Activated CD4-positive, CD25-positive, alpha-beta regulatory T cell treated with anti-CD3 and anti-CD28 coated beads, Interleukin-2, amount 50 U/mL, for 16 hours (primary cell): Measurements from ENCODE around the gene SLC7A5.
"Not testable (repeated sequence)": the region's sequence is repeated elsewhere in the genome, so short reads cannot be mapped to it uniquely, and the experiment has no call there.

ENCODE experiments used
- DNase-seq: peaks from one replicate; pipeline ENCODE4 v3.0.0-alpha.2; 2020; ENCODE audit warnings: low read depth, low spot score

The SLC7A5 gene

DNA sequence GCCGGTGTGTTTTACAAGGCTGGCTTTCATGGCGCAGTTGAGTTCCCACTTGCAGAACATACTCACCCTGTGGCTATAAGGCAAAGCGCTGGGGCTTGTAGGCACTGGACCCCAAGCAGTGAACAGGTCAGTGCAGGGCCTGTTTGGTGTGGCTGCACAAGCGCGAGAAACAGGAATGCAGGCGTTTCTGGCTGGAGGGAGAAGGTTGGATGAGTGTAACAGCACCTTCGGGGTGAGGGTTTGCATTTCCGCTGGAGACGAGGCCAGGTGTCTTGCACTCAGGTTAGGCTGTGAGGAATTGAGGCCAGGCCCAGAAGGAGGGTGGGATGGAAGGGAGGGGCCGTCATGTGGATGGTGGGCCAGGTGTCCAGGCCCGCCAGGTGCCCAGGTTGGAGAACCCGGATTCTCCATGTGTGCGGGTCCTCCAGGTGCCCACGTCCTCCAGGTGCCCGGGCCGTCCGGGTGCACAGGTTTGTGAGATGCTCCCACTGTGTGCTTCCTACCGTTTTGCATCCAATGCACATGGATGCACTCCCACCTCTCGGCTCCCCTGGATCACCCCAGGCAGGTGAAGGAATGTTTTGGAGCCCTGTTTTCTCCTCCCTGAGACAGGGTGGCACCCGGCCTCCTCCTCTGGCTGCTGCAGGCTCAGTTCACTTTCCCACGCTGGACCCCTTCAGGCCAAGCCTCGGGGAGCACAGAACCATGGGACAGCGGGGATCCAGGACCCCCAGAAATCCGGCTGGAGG is 46.0 kb downstream of the SLC7A5 start:
- DNase-seq = no peak

DNA sequence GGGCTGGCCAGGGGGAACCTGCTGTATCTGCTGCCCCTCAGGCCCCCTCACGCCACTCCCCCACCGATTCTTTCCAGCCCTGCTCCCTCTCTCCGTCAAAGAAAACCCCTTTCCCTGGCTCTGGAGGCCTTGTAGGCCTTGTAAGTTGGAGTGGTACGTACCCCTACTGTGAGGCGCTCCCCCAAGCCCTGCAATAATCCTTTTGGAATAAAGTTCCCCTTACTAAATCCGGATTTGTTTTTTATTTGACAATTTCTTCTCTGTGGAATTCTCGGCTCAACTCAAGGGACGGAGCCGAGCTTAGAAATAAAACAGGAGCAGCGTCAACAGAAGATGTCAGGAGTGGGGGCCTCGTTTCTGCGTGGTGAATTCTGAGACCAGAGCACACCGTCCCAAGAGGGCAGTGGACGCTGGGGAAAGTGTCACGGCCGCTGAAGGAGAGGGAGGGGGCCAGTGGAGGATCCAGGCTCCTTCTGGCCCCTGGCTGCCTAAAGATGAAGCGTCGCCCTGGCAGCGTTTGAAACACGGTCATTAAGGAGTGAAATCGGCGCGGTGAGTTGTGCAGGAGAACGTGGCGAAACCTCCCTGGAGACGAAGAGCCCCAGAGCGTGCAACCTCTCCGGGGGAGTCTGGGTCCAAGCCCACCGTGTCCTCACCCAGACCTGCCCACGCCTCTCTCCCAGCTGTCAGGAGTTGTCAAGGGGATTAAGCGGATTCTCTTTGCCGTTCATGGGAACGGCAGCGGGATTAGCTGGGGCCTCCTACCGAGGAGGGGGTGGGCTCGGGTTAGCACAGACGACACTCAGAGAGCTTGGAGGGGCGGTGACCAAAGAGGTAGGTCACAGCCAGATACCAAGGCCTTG is 47.0 kb downstream of the SLC7A5 start:
- no peak for DNase-seq

DNA sequence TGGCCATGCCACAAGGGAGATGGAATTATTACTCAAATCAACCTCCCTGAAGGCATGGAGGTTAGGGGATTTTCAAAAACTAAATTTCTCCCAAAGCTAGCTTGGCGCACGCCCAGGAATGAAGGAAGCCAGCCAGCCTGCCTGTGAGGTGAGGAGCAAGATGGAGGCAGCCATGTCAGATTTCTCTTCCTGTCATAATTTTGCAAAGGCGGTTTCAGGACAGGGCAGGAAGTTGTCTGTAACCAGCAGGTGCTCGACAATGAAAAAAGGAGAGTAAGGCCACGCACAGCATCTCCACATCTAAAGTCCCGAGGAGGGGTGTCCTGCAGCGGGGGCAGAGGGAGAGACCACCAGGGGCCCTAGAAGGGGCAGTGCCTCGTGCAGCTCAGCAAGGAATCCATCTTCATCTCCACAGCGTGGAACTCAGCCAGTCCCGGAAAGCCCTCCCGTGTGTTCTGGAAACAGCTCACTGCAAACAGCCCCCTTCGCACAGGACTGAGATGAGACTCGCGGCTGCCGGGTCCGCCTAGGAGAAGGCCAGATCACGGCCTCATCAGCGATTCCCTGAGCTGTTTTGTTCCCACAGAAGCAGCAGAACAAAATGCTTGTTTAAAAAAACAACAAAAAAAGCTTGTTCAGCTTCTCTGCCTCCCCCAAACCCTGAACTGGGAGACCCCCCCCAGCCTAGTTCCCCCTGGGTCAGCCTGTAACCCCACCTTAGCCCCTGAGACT is 47.8 kb downstream of the SLC7A5 start:
- DNase-seq = no peak

DNA sequence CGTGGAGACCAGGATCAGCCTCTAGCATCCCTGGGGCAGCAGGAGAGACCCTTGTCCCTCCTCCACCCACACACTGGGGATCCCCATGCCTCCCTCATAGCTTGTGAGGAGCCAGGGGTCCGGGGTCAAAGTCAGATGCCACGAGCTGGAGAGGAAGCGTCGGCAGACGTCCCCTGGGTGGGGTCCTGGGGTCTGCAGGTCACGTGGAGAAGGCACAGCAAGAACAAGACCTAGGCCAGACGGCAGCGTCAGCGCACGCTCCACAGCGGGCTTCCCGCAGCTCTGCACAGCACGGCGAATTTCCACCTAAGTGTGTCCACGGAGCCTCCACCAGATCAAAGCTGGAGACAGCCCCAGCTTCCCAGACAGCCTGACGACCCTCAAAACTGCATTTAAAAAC is 49.3 kb downstream of the SLC7A5 start:
- no peak for DNase-seq

DNA sequence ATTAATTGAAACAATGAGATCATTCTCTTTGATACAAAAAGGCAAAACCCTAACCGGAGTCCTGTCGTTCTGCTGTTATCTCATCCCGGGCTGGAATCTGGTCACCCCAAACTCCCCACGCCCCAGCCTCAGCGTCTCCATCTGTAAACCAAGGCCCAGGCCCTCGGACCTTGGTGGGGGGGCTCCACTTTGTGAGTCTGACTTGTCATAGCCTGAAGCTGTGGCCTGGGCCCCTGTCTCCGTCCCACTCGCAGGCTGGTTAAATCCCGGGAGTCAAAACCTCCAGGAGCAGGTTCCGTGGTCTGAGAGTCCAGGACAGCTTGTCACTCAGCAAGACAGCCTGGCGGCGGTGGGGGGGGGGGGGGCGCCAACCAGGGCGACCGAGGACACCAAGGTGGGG is 50.0 kb downstream of the SLC7A5 start:
- no peak for DNase-seq

DNA sequence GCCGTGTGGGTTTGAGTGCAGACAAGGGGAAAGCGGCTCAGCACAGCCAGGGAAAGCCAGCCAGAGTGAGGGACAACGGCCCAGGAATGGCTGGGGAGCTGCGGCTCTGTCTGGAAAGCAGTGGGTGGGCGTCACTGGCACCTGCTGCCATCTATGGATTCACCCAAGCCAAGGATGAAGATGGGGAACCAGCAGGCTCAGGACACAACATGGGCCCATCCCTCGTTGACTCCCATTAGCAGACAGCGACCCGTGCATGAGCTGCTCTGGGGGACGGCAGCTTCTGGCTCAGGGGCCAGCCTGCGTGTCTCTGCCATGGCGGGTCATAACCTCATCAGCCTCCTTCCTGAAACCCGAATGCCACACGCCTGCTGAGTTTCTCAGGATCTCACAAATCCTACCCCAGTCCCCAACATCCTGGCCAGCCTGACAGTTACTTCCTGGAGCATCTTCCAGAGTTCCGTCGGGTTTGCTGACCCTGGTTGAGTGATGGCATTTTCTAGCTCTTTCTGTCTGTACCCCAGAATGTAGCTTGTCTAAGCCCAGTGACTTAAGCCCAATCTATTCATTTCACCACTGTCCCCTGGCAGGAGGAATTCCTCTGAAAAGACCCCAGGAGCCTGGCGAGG is 50.7 kb downstream of the SLC7A5 start:
- DNase-seq = no peak

DNA sequence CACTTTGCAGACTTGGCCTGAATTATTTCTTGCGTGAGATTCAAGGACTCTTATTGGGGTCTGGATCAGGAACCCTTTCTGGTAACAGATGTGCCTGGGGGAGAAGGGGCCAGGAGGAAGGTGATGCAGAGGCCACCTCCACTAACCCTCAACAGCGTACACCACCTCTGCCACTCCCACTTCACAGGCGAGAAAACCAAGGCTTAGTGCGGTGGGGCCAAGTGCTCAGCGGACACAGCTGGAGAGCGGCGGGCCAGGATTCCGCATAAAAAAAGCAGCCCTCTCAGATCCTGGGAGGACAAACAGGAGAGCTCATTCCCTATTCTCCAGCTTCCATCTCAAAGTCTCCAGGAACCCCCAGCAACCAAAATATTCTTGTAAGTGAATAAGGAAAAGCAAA is 51.4 kb downstream of the SLC7A5 start:
- DNase-seq = no peak

DNA sequence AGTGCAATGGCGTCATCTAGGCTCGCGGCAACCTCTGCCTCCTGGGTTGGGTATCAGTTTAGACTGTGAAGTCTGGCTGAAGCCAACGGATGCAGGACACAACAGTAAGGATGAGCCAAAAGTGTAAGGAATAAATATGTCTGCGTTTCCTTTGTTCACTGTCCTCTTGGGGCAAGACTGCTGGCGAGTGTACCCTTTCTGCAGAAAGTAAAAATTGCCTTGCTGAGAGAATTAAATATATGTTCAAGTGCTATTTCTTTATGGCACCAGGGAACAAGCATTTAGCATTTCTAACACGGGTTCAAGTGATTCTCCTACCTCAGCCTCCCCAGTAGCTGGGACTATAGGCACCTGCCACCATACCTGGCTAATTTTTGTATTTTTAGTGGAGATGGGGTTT is 51.9 kb downstream of the SLC7A5 start:
- DNase-seq = not testable (repeated sequence)

DNA sequence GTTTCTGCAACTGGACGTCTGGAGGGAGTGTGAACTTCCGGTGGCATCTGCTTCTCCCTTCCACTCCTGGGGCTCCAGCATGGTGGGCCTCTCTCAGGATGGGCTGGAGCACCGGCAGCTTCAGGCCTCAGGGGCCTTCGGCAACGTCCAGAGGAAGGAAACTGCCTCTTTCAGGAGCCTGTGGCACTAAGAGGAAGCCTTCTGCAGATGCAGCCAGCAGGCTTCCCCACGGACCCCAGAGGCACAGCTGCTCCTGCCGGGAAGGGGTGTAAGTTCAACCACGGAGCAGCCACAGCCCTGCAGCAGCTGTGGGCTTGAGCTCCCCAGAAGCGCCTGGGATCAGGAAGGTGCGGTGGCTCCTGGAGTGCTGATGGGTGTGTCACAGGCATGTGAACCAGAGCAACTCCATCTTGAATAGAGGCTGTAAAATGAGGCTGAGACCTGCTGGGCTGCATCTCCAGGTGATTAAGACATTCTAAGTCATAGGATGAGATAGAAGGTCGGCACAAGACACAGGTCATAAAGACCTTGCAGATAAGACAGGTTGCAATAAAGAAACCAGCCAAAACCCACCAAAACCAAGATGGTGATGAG is 52.7 kb downstream of the SLC7A5 start:
- no peak for DNase-seq

DNA sequence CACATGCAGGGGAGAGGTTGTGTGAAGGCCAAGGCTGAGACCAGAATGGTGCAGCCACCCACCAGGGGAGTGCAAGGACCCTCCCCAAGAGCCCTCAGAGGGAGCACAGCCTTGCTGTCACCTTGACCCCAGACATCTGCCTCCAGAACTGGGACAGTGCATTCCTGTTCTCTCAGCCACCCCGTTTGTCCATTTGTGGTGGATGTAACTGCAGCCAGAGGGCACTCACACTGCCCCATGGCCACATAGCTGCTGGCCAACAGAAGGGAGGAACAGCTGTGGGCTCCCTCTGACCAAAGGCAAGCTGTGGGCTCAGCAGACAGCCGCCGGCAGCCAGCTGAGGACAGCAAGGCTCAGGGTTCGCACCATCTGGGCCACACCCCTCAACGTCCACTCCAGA is 53.7 kb downstream of the SLC7A5 start:
- DNase-seq = no peak

DNA sequence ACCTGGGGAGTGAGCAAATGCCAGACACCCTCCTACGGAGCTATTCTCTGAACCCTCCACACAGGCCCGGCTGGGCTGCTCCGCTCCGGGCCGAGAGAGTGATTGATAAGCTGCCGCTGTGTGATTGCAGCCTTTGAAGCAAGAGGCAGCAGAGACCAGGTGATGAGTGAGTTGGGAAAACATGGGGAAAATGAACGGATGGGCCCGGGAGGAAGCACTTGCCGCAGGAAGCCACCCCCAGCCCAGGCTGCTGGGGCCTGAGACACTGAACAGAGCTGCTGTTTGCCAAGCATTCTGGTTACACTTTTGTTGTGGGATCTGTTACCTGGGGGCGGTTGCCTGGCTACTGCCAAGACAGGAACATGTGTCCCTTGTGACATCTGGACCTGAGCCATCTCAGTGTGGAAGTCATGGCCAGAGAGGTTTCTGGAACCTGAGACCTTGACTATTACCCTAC is 57.1 kb downstream of the SLC7A5 start:
- no peak for DNase-seq

DNA sequence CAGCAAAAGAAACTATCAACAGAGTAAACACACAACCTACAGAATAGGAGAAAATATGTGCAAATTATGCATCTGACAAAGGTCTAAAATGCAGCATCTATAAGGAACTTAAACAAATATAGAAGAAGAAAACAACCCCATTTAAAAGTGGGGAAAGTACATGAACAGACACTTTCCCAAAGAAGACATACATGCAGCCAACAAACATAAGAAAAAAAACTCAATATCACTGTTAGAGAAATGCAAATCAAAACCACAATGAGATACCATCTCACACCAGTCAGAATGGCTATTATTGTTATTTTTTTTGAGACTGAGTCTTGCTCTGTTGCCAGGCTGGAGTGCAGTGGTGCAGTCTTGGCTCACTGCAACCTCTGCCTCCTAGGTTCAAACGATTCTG is 57.9 kb downstream of the SLC7A5 start:
- not testable (repeated sequence) for DNase-seq

DNA sequence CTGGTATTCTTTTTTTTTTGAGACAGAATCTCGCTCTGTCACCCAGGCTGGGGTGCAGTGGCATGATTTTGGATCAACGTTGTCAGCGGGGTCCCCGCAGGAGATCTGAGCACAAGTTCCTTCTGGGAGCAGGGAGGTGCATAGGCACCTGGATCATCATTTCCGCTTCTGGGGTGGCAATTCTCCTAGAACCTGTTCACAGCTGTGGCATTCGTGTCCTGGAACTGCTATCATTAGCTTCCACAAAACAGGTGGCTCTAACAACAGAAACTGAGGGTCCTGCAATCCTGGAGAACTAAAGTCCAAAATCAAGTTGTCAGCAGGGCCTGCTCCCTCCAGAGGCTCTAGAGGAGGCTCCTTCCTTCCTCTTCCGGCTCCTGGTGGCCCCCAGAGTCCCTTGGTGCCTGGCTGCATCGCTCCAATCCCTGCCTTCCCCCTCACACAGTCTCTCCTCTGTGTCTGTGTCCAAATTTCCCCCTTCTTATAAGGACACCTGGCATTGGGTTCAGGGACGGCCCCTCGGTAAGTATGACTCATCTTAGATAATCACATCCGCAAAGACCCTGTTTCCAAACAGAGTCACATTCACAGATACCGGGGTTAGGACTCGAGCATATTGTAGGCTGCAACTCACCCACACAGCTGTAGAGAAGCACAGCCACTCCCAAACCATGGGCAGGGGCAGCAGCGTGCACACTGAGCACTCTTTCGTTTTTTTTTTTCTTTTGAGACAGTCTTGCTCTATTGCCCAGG is 60.0 kb downstream of the SLC7A5 start:
- no peak for DNase-seq

DNA sequence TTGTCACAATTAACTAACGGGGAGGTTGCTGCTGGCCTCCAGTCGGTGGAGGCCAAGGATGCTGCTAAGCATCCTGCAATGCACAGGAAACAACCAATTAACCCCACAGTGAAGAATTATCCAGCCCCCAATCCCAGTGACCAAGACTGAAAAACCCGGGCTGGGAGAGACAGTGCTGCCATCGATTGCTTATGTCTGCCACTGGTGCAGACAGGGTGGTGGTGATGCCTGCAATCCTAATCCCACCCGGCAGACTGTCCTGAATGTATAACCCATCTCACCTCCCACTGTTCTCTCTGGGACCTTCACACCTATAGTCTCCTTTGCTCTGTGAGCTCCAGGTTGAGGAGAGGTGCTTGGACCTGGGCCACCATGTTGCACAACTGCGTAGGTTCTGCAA is 61.2 kb downstream of the SLC7A5 start:
- no peak for DNase-seq

DNA sequence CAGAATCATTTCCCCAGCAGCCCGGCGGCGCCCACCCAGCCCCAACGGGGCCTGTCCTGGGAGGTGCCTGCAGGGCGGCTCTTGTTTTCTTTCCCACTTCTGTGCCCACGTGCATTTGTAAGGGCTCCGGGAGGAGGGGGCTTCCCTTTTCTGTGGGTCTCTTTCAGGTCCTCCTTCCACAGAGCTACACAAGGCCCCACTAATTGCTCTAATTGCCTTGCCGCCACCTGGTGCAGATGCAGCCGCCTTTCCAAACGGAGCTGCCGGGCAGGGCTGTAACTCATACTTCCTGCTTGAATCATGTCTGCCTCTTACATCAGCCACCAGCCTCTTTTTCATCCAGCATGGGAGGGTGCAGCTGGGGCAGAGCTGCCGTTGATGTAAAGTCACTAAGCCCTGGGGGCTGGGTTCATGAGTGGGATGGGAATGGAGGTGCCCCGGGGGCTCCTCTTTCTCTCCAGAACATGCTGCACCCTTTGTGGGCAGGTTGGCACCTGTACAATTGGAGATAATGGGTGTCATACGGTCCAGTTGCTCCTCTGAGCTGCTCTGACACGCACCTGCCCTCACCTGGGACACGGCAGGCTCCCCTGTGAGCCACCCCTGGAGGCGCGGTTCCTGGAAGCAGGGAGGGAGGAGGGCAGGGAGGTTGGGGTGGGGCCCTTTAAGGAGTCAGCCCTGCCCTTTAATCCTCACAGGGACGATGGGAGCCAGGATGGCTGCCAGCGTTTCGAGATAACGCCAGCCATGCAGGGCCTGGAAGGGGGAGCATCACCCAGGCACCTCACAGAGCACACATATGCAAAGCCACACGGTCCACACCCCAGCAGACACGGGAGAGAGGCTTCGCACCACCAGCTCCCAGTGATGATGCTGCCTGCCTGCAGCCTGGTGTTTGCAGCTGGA is 62.4 kb downstream of the SLC7A5 start:
- DNase-seq = peak; percentile 16

DNA sequence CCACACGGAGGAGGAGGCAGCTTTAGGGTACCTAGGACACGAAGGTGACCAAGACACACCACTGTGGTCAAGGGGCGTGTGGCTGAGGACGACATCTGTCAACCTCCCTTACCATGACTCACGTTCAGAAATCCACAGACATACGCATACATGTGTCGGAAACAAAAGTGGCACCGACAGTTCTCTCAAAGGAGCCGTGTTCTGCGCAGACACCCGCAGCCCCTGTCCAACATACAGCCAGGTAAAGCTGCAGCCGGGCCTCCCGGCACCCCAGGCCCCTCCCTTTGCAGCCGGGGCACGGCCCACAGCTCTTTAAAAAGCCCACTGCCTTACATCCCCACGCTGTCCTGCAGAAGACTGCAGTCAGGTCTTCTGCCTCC is 63.1 kb downstream of the SLC7A5 start:
- DNase-seq = no peak

DNA sequence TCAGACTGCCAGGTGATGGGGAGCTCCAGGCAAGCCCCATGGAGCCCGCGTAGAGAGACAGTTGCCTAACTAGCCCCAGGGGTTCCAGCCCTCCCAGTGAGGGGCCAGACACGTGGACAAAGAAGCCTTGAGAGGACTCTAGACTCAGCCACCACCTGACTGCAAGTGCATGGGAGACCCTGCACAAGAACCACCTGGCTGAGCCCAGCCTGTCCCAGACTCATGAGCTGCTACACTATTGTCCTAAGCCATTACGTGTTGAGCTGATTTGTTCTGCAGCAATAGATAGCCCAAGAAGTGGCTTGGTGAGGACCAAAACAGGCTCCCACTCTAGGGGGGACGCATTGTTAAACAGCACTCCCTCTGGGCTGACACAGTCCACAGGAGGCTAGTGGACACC is 65.9 kb downstream of the SLC7A5 start:
- no peak for DNase-seq

DNA sequence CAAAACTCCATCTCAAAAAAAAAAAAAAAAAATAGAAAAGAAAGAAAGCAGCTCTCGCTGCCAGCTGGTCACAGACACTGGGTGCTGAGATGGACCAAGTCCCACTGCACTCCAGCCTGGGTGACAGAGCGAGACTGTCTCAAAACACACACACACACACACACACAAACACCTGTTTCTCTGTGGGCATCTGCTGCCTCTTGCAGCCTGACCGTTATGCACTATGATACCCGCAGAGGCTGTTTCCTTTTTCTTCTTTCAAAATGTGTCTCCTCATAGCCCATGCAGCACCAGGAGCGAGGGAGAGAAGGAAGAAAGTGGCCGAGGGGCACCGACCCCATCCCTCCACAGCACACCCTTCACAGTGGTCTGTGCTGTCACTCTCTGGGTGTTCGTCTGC is 66.6 kb downstream of the SLC7A5 start:
- no peak for DNase-seq

DNA sequence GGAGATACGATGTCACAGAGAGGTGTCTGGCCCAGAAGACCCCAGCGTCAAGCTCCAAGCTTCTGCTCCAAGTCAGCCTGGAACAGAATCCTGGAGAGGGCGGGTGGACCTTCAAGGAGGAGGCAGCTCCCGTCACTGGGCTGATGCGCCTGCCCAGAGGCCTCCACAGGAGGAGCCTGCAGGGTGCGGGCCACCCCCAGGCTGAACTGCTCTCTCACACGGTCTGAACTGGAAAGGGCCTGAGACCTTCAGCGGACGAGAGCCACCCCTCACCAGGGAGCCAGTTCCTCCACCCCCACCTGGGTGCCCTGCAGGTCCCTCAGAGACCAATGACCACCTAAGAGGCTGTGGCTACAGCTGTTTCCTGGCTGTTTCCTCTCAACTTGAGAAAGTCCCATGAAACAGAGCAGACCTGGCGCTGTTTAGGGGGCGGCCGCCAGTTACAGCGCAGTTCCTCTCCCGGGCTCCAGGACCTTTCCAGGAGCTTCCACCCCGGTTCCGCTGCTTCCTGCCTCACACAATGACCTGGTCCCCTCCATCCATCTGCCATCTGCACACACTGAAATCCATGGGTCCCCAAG is 67.5 kb downstream of the SLC7A5 start:
- DNase-seq = no peak
